Gastroesophageal sphincter (tissue), 3 donors: Measurements from ENCODE around the gene CPSF4L.

Source experiments
- CTCF ChIP-seq, 4 experiments: fragments of 200-600 bp in 2 of 4; fragments of 450-650 bp in 2 of 4; sonication (generic) in 1 of 4; IDR thresholded peaks; one replicate each; pipeline ENCODE4 v1.5.1; 2017 to 2019; ENCODE audit warnings: antibody characterized with exemption in 4 of 4, mild to moderate bottlenecking in 2 of 4, moderate library complexity in 2 of 4
- POLR2A ChIP-seq, 2 donors: fragments of 450-650 bp; IDR thresholded peaks; one replicate each; pipeline ENCODE4 v1.6.1; 2017; ENCODE audit warnings: antibody characterized with exemption in 2 of 2, mild to moderate bottlenecking in 2 of 2, moderate library complexity in 1 of 2

- TF ChIP-seq POLR2A (IDR thresholded peaks at IDR 0.05) (no peak), CTCF (IDR thresholded peaks at IDR 0.05) (no peak)
These were observed 29.7 kb upstream of the CPSF4L start for GRCh38 chr17:73291260-73291801.
